Upper lobe of left lung (tissue), 6 donors: ENCODE results near the gene ANKRD28. TPM values are rescaled to one million over a fixed set of nuclear protein-coding genes. Genes with fewer than 3 reads are reported as not detected.
"Not testable (repeated sequence)": the region's sequence is repeated elsewhere in the genome, so short reads cannot be mapped to it uniquely, and the experiment has no call there.

Experiments used
- ATAC-seq, 2 donors: fragments of 200-7000 bp; cut with Tn5 transposase; one replicate each; pipeline ENCODE4 v1.9.1; 2022; ENCODE audit warnings: mild to moderate bottlenecking in 2 of 2, moderate library complexity in 2 of 2; ENCODE audit not compliant: low FRiP score in 2 of 2
- DNase-seq, 2 donors: peaks; one replicate each; pipeline ENCODE4 v3.0.0-alpha.2; 2019 to 2020
- H3K27ac ChIP-seq, 4 donors: fragments of 200-600 bp; sonication (generic); one replicate each; pipeline ENCODE4 v1.5.1; 2016 to 2019
- H3K27me3 ChIP-seq, 4 donors: fragments of 200-600 bp; sonication (generic); one replicate each; pipeline ENCODE4 v1.5.1; 2017 to 2019
- H3K36me3 ChIP-seq, 4 donors: fragments of 200-600 bp; sonication (generic); one replicate each; pipeline ENCODE4 v1.5.1; 2016 to 2019
- H3K4me1 ChIP-seq, 4 donors: fragments of 200-600 bp; sonication (generic); one replicate each; pipeline ENCODE4 v1.5.1; 2018 to 2019
- H3K4me3 ChIP-seq, 4 donors: fragments of 200-600 bp; sonication (generic); one replicate each; pipeline ENCODE4 v1.5.1; 2017 to 2019; ENCODE audit warnings: mild to moderate bottlenecking in 2 of 4, moderate library complexity in 1 of 4
- H3K9me3 ChIP-seq, 4 donors: fragments of 200-600 bp; sonication (generic); one replicate each; pipeline ENCODE4 v1.5.1; 2018 to 2019
- EP300 ChIP-seq, 4 donors: sonication (generic); formaldehyde crosslinking; IDR thresholded peaks; one replicate each; pipeline ENCODE4 v1.5.1; 2017; ENCODE audit warnings: antibody characterized with exemption in 4 of 4, control low read depth in 2 of 4
- POLR2A ChIP-seq, 4 donors: fragments of 450-650 bp; IDR thresholded peaks; one replicate each; pipeline ENCODE4 v1.5.1; 2016 to 2017; ENCODE audit warnings: antibody characterized with exemption in 4 of 4, mild to moderate bottlenecking in 2 of 4
- POLR2AphosphoS5 ChIP-seq, 2 donors: sonication (generic); formaldehyde crosslinking; IDR thresholded peaks; one replicate each; pipeline ENCODE4 v1.5.1; 2017; ENCODE audit warnings: antibody characterized with exemption in 2 of 2
- whole genome bisulfite sequencing, 2 donors: methylation state at CpG; one replicate each; pipeline ENCODE4 v1.1.5; 2017 to 2018; 5-methylcytosine and 5-hydroxymethylcytosine counted together
- total RNA-seq, 6 donors: library from RNA; depleted of rRNA in 4 of 6; stranded (reverse); fragments of >200 nt in 4 of 6; gene quantifications; one replicate each; pipeline versions ENCODE4 v1.1.0 to v1.2.1, GENCODE V29; 2016 to 2021
- TF ChIP-seq, protein P1 (sequence below), 6 experiments: fragments of 450-650 bp in 4 of 6; fragments of 200-600 bp in 2 of 6; sonication (generic) in 2 of 6; IDR thresholded peaks; one replicate each; pipeline ENCODE4 v1.5.1; 2016 to 2019; ENCODE audit warnings: antibody characterized with exemption in 6 of 6
- donor health status: DM: no; HTN: no; CAD: no; lungs with moderate emphysema.
- donor health status: DM: no; HTN: yes; CAD: no; lungs with severe emphysema.

ANKRD28 gene
- total RNA-seq, 6 donors from 2014 or later: 31.6 to 107 (median 55.5) TPM

DNA sequence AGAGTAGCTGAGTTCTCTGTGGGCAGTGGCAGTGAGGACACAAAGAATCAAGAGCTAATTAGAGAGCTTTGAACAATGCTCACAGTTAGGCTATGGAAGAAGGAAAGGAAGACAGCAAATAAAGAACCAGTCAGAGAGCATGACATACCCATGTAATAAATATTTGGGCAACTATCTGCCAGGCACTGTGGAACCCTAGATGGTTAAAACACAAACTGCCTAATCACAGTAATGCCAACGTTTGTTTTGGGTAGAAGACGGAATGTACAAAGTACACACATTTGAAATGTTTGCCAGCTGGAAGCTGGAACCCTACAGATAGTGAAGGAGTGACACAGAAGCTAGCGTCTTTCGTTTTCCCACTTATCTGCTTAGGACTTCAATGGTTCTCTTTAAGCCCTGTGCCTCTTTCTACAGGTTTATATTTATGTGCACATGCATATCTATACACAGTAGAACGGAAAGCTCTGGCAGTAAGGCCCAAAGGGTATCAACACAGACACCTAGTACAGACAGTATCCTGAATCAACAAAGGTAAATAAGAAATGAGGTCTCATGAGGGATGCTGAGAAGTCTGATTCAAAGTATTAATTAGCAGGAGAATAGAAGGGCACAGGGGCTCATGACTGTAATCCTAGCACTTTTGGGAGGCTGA lies 44.6 kb downstream of the ANKRD28 start:
- H3K9me3 ChIP-seq: no peaks in the 10 kb centered on the region
- no peak overlapping the region for H3K4me3 ChIP-seq
- DNase-seq (no peak), ATAC-seq (peak; percentile 12 to 51)
- H3K27me3 ChIP-seq: no peaks in the 10 kb centered on the region
- H3K36me3 ChIP-seq: peaks cover 0 to 19% (median 0%) of the 10 kb centered on the region in 4 donors
- WGBS, 2 donors: 64 to 65% methylated on average over 5 of the region's 5 CpGs
- peak overlapping the region in 1 of 4 donors; percentile 31 for H3K27ac ChIP-seq
- TF ChIP-seq, protein P1, sequence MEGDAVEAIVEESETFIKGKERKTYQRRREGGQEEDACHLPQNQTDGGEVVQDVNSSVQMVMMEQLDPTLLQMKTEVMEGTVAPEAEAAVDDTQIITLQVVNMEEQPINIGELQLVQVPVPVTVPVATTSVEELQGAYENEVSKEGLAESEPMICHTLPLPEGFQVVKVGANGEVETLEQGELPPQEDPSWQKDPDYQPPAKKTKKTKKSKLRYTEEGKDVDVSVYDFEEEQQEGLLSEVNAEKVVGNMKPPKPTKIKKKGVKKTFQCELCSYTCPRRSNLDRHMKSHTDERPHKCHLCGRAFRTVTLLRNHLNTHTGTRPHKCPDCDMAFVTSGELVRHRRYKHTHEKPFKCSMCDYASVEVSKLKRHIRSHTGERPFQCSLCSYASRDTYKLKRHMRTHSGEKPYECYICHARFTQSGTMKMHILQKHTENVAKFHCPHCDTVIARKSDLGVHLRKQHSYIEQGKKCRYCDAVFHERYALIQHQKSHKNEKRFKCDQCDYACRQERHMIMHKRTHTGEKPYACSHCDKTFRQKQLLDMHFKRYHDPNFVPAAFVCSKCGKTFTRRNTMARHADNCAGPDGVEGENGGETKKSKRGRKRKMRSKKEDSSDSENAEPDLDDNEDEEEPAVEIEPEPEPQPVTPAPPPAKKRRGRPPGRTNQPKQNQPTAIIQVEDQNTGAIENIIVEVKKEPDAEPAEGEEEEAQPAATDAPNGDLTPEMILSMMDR (IDR thresholded peaks at IDR 0.05): no peak
- TF ChIP-seq EP300 (IDR thresholded peaks at IDR 0.05): peak in 1 of 4 donors; percentile 37
- no peak for TF ChIP-seq POLR2A (IDR thresholded peaks at IDR 0.05)
- TF ChIP-seq POLR2AphosphoS5 (IDR thresholded peaks at IDR 0.05): no peak
- peaks cover 0 to 9% (median 2%) of the 10 kb centered on the region in 4 donors for H3K4me1 ChIP-seq

- no peaks in the 10 kb centered on the region for H3K27me3 ChIP-seq
- H3K9me3 ChIP-seq: no peaks in the 10 kb centered on the region
- ATAC-seq (no peak), DNase-seq (no peak)
- H3K4me3 ChIP-seq: no peak overlapping the region
- 96 to 97% methylated on average over 2 of the region's 2 CpGs for WGBS, 2 donors
- peaks cover 0 to 9% (median 2%) of the 10 kb centered on the region in 4 donors for H3K4me1 ChIP-seq
- peaks cover 0 to 20% (median 0%) of the 10 kb centered on the region in 4 donors for H3K36me3 ChIP-seq
- TF ChIP-seq EP300 (IDR thresholded peaks at IDR 0.05) (no peak), POLR2A (IDR thresholded peaks at IDR 0.05) (no peak), POLR2AphosphoS5 (IDR thresholded peaks at IDR 0.05) (no peak)
- TF ChIP-seq, protein P1 (IDR thresholded peaks at IDR 0.05): no peak
- no peak overlapping the region for H3K27ac ChIP-seq
These were observed 46.9 kb downstream of the ANKRD28 start for GRCh38 chr3:15750879-15751278.

- no peak for DNase-seq
- peaks cover 0 to 20% (median 0%) of the 10 kb centered on the region in 4 donors for H3K36me3 ChIP-seq
- no peak for ATAC-seq
- peaks cover 0 to 9% (median 2%) of the 10 kb centered on the region in 4 donors for H3K4me1 ChIP-seq
- TF ChIP-seq POLR2AphosphoS5 (IDR thresholded peaks at IDR 0.05) (no peak), EP300 (IDR thresholded peaks at IDR 0.05) (no peak), POLR2A (IDR thresholded peaks at IDR 0.05) (no peak)
- TF ChIP-seq, protein P1 (IDR thresholded peaks at IDR 0.05): no peak
- WGBS, 2 donors: 93 to 98% methylated on average over 3 of the region's 3 CpGs
- no peak overlapping the region for H3K27ac ChIP-seq
- no peaks in the 10 kb centered on the region for H3K9me3 ChIP-seq
- H3K27me3 ChIP-seq: no peaks in the 10 kb centered on the region
- H3K4me3 ChIP-seq: no peak overlapping the region
These were observed 47.6 kb downstream of the ANKRD28 start for GRCh38 chr3:15750143-15750542.

DNA sequence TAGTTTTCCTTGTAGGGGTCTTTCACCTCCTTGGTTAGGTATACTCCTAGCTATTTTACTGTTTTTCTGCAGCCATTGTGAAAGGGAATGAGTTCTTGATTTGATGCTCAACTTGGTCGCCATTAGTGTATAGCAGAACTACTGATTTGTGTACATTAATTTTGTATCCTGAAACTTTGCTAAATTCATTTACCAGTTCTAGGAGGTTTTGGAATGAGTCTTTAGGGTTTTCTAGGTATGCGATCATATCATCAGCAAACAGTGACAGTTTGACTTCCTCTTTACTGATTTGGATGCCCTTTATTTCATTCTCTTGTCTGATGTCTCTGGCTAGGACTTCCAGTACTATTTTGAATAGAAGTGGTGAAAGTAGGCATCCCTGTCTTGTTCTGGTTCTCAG lies 51.9 kb downstream of the ANKRD28 start:
- H3K9me3 ChIP-seq, DNase-seq, H3K4me1 ChIP-seq, ATAC-seq, H3K27me3 ChIP-seq, H3K4me3 ChIP-seq, H3K27ac ChIP-seq: not testable (repeated sequence)
- peaks cover 0 to 13% (median 0%) of the 10 kb centered on the region in 4 donors for H3K36me3 ChIP-seq
- 91 to 92% methylated on average over 2 of the region's 2 CpGs for WGBS, 2 donors

GRCh38 chr3:15744176-15744575 lies 53.6 kb downstream of the ANKRD28 start:
- 94 to 100% methylated on average over 6 of the region's 6 CpGs for WGBS, 2 donors
- ATAC-seq (no peak), DNase-seq (peak in 1 of 2 donors; percentile 24)
- H3K4me3 ChIP-seq: no peak overlapping the region
- H3K27me3 ChIP-seq: no peaks in the 10 kb centered on the region
- no peaks in the 10 kb centered on the region for H3K4me1 ChIP-seq
- peaks cover 0 to 7% (median 0%) of the 10 kb centered on the region in 4 donors for H3K36me3 ChIP-seq
- H3K27ac ChIP-seq: no peak overlapping the region
- H3K9me3 ChIP-seq: peaks cover 0 to 3% (median 0%) of the 10 kb centered on the region in 4 donors
- TF ChIP-seq EP300 (IDR thresholded peaks at IDR 0.05) (no peak), POLR2A (IDR thresholded peaks at IDR 0.05) (no peak), POLR2AphosphoS5 (IDR thresholded peaks at IDR 0.05) (no peak)
- TF ChIP-seq, protein P1 (IDR thresholded peaks at IDR 0.05): no peak
